ENCODE measurements around the gene HABP4.

The HABP4 gene

DNA sequence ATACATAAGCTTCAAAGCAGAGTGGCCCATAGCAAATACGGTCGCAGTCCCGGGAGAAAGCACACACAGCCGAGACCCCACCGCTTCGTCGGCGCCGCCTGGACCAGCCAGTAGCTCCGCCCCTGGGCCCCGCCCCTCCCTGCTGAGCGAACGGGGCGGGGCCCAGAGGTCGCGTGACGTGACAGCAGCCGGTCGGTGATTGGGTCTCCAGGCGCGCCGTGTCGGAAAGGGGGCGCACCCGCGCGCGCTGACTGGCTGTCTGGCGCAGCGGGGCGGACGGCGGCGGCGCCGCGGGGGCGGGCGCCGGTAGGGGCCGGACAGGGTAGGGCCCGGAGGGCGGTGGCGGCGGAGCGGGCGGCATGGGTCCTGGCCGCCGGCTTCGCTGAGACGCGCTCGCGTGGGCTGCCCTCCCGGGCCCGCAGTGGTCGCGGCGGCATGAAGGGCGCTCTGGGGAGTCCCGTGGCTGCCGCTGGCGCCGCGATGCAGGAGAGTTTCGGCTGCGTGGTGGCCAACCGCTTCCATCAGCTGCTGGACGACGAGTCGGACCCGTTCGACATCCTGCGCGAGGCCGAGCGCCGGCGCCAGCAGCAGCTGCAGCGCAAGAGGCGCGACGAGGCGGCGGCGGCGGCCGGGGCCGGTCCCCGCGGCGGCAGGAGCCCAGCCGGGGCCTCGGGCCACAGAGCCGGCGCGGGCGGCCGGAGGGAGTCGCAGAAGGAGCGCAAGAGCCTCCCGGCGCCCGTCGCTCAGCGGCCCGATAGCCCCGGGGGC, at the start of gene HABP4:
Gene HABP4 (plus strand): TSS at position 325 of the 768 bp plus-strand sequence. CDS start 111 bp downstream, at position 436.
- FAIRE-seq (peak; percentile 79), DNase-seq (ENCODE audit: insufficient read length, low spot score) (peak; percentile 94)

- FAIRE-seq, result no peak
Observed at GRCh38 chr9:96408409-96409280, 41.3 kb upstream of the HABP4 start.

GRCh38 chr9:96411129-96411838, 38.7 kb upstream of the HABP4 start:
- no peak for FAIRE-seq
- DNase-seq (ENCODE audit: insufficient read length, low spot score), result no peak

More at GRCh38 chr9:96408409-96409280, 41.3 kb upstream of the HABP4 start:
- DNase-seq (ENCODE audit: insufficient read length, low spot score), result no peak

- FAIRE-seq, result no peak
- DNase-seq (ENCODE audit: insufficient read length, low spot score), result no peak
Observed at GRCh38 chr9:96412174-96412913, 37.6 kb upstream of the HABP4 start.

- peak; percentile 75 for FAIRE-seq
- no peak for DNase-seq (ENCODE audit: insufficient read length, low spot score)
Observed at GRCh38 chr9:96413302-96414221, 36.4 kb upstream of the HABP4 start.

DNA sequence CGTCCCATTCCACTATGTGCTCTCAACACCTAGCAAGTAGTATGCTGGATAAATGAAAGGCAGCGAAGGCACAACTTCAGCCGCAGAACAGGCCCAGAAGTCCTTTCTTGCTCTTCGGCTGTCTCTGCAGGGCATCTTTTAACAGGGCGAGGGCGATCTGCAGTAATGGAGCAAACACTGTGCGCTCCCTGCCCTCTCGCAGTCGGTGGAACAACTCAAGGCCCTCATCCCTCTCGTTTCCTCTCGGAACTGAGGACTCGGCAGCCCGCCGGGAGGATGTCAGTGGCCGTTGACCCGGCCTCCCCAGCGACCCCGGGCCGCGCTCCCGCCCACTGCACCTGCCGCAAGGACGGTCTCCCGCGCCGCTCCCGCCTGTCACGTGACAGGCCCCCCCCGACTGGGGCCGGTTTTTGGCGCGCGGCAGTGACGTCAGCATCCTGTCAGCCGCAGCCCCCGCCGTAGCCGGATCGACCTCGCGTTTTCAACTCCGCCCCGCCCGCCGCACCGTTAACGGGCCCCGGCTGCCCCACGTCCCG, 32.9 kb upstream of the HABP4 start:
- peak; percentile 4 for FAIRE-seq
- DNase-seq (ENCODE audit: insufficient read length, low spot score), result peak; percentile 63

DNA sequence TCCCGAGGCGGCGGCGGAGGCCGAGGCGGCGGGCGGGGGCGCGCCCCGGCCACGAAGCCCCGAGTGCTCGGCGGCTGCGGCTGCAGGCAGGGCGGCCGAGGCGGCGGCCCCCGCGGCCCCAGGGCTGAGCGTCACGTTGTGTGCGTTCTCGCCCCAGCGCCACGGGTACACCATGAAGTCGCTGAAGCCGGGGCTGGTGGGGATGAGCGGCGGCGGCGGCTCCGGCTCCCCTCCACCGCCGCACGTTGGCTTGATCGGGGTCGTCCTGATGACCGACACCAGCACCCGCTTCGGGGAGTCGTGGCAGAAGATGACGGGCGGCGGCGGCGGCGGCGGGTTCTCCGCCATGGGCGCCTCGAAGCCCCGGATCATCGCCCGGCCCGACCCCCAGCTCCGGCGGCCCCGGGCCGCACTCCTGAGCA, 32.3 kb upstream of the HABP4 start:
- FAIRE-seq, result no peak
- DNase-seq (ENCODE audit: insufficient read length, low spot score), result no peak

GRCh38 chr9:96418083-96418919, 31.7 kb upstream of the HABP4 start, which contains the start of gene ZNF367:
ZNF367 (minus strand) TSS chr9:96418370; CDS start chr9:96418032, 338 bp downstream.
- FAIRE-seq (peak; percentile 76), DNase-seq (ENCODE audit: insufficient read length, low spot score) (peak; percentile 74)

- no peak for DNase-seq (ENCODE audit: insufficient read length, low spot score)
- peak; percentile 64 for FAIRE-seq
Observed at GRCh38 chr9:96418920-96419690, 30.9 kb upstream of the HABP4 start.

GRCh38 chr9:96419691-96419969, 30.3 kb upstream of the HABP4 start:
- DNase-seq (ENCODE audit: insufficient read length, low spot score), result no peak
- no peak for FAIRE-seq

DNA sequence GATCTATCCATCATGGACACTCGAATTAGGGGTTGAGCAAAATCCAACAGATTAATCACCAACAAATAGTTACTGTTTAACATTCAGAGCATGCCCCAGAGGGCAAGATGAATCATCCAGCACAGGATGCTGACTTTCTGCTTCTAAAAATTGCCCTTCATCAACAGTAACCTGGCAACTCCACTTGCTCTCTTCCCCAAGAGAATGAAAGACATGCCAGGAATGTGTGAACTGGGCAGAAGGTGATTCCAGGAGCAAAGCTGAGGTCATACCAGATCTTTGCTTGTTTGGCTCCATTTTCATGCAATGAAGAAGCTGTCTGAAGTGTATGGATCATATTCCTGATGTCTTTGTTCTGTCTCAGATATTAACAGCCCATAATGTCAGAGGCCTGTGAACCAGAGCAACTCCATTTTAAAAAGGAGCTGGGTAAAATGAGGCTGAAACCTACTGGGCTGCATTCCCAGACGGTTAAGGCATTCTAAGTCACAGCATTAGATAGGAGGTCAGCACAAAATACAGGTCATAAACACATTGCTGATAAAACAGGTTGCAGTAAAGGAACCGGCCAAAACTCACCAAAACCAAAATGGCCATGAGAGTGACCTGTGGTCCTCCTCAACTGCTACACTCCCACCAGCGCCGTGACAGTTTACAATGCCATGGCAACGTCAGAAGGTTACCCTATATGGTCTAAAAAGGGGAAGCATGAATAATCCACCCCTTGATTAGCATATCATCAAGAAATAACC, 29.3 kb upstream of the HABP4 start:
- DNase-seq (ENCODE audit: insufficient read length, low spot score) (no peak), FAIRE-seq (peak; percentile 89)

GRCh38 chr9:96423322-96423984, 26.5 kb upstream of the HABP4 start:
- DNase-seq (ENCODE audit: insufficient read length, low spot score) (no peak), FAIRE-seq (no peak)

DNA sequence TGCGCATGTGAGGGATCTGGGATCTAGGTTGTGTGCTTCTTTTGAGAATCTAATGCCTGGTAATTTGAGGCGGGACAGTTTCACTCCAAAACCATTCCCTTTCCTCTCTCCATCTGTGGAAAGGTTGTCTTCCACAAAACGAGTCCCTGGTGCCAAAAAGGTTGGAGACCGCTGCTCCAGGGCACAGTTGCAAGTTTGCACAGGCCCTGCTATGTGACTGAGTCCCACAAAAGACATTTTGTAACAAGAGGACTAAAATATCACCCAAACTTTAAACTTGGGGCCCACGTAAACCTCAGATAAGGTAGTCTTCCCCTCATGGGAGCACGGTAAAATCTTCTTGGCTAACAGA, 26.0 kb upstream of the HABP4 start:
- FAIRE-seq, result no peak
- no peak for DNase-seq (ENCODE audit: insufficient read length, low spot score)

DNA sequence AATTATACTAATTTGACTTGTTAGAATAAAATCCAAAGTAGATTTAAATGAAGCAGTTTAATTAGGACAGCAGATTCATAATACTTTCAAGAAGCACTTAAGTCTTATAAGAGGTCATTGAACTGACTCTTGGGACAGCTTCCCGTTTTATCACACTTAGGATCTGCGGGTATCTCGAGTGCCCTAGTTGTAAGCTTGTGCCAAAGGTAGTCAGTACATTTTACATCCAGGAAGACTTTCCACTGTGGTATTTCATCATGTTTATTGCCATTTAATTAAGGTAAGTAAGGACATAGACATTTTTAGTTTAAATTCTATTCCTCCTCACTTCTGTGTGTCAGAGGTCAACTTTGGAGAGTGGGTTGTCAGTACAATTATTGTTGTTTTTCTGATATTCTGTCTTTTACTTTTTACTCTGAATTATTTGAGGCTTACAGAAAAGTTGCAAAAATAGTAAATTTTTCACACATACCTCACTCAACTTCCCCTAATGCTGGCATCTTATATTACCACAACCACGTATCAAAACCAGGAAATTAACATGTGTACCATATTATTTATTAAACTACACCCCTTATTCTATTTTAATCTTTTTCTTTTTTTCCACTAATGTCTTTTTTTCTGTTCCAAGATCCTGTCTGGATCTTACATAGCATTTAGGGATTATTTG, 24.3 kb upstream of the HABP4 start:
- FAIRE-seq (no peak), DNase-seq (ENCODE audit: insufficient read length, low spot score) (no peak)

DNA sequence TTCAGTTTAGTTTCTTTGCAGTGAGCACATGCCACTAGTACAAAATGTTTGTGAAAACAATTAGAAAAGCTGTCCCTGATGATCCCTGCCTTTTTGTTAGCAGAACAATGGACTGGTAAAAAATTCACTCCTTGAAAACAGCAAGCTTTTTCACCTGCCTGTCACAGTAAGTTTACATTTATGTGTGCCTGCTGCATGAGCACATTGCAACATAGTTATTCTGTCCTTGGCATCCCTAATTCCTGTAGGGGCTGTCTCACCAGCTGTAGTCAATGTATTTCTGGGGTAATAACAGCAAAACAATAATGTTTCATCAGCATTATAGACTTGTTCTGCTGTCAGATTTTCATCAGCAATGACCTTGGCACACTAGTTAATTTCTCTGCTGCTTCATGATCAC, 20.2 kb upstream of the HABP4 start:
- no peak for DNase-seq (ENCODE audit: insufficient read length, low spot score)
- no peak for FAIRE-seq

DNA sequence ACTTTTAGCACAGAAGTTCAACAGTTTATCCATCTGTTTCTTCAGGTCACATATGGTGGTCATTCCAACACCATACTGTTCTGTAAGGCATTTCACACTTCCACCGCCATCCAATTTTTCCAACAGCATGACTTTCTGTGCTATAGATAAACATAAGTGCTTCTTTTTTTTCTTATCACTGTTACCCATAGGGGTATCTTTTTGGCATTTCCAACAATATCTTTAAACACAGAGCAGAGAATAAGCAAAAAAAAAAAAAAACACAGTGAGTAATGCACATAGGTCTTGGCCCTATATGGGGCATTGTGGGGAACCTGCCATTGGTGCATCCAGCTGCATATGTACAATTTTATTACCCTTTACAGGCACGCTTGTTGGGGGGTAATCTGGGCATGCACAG, 19.6 kb upstream of the HABP4 start:
- no peak for FAIRE-seq
- no peak for DNase-seq (ENCODE audit: insufficient read length, low spot score)

Data from GM19239 (cell line).